ENCODE results near the gene SSU72.
"Not testable (repeated sequence)": the region's sequence is repeated elsewhere in the genome, so short reads cannot be mapped to it uniquely, and the experiment has no call there.

The SSU72 gene

GRCh38 chr1:1540818-1541628, 33.6 kb downstream of the SSU72 start:
- no peak for DNase-seq (ENCODE audit: low read depth in 2 of 2)

- peak; percentile 5 to 7 for DNase-seq (ENCODE audit: low read depth in 2 of 2)
These were observed 34.4 kb downstream of the SSU72 start, which contains the start of gene TMEM240 for GRCh38 chr1:1540090-1540817. Gene TMEM240 (minus strand): TSS chr1:1540624. CDS start chr1:1540346, 278 bp downstream.

GRCh38 chr1:1539310-1540089, 35.2 kb downstream of the SSU72 start:
- no peak for DNase-seq (ENCODE audit: low read depth in 2 of 2)

GRCh38 chr1:1538989-1539309, 35.7 kb downstream of the SSU72 start:
- no peak for DNase-seq (ENCODE audit: low read depth in 2 of 2)

GRCh38 chr1:1538334-1538733, 36.3 kb downstream of the SSU72 start:
- no peak for DNase-seq (ENCODE audit: low read depth in 2 of 2)

- DNase-seq (ENCODE audit: low read depth in 2 of 2), result no peak
These were observed 36.9 kb downstream of the SSU72 start for GRCh38 chr1:1537626-1538250.

GRCh38 chr1:1536938-1537546, 37.6 kb downstream of the SSU72 start:
- DNase-seq (ENCODE audit: low read depth in 2 of 2), result no peak

GRCh38 chr1:1536019-1536937, 38.4 kb downstream of the SSU72 start:
- no peak for DNase-seq (ENCODE audit: low read depth in 2 of 2)

GRCh38 chr1:1535201-1536018, 39.3 kb downstream of the SSU72 start:
- DNase-seq (ENCODE audit: low read depth in 2 of 2), result no peak

GRCh38 chr1:1534401-1535154, 40.1 kb downstream of the SSU72 start:
- DNase-seq (ENCODE audit: low read depth in 2 of 2), result no peak

- DNase-seq (ENCODE audit: low read depth in 2 of 2), result not testable (repeated sequence)
These were observed 40.8 kb downstream of the SSU72 start for GRCh38 chr1:1533894-1534291.

GRCh38 chr1:1533176-1533893, 41.3 kb downstream of the SSU72 start:
- not testable (repeated sequence) for DNase-seq (ENCODE audit: low read depth in 2 of 2)

- no peak for DNase-seq (ENCODE audit: low read depth in 2 of 2)
These were observed 42.7 kb downstream of the SSU72 start for GRCh38 chr1:1531947-1532346.

GRCh38 chr1:1529936-1530335, 44.7 kb downstream of the SSU72 start:
- DNase-seq (ENCODE audit: low read depth in 2 of 2), result no peak

GRCh38 chr1:1529321-1529720, 45.3 kb downstream of the SSU72 start:
- DNase-seq (ENCODE audit: low read depth in 2 of 2), result no peak

- DNase-seq (ENCODE audit: low read depth in 2 of 2), result no peak
These were observed 46.1 kb downstream of the SSU72 start for GRCh38 chr1:1528301-1529267.

Measured in stimulated activated CD8-positive, alpha-beta memory T cell treated with anti-CD3 and anti-CD28 coated beads, Interleukin-7, amount 100 ng/mL, for 1 hour (primary cell).